Measurements from ENCODE around the gene NRG2. TPM values are rescaled to one million over a fixed set of nuclear protein-coding genes. Genes with fewer than 3 reads are reported as not detected.

Gene NRG2
- total RNA-seq, 1 donor from 2014 or later, result 0.07 TPM

DNA sequence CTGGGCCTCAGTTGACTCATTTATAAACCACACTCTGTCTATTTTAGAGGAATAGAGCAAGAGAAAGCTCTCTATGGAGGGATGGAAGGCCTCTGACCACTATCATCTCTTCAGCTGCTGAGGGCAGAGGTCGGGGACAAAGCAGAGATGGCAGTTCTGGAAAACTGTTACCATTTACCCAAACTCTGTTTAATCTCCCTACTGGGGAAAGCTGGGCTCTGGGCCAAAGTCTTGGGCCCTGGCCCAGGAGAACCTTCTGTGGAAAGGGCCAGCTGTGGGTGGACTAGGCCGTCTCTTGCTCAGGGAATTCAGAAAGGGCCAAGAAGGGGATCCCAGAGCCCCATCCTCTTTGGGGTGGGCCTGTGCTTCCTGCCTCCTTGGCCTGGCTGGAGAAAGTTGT is 147.5 kb downstream of the NRG2 start:
- H3K4me3 Mint-ChIP-seq, result no peak overlapping the region
- intact Hi-C loops (cut with micrococcal nuclease), result no loop called here
- POLR2A ChIA-PET, result no interaction called here
- H3K36me3 Mint-ChIP-seq (ENCODE audit: low read depth), result no peaks in the 10 kb centered on the region
- TF ChIP-seq CTCF (IDR thresholded peaks at IDR 0.05), result no peak
- H3K27me3 Mint-ChIP-seq, result peaks cover 26% of the 10 kb centered on the region
- DNase-seq (no peak), ATAC-seq (ENCODE audit: low read depth) (no peak)
- H3K4me1 Mint-ChIP-seq, result no peaks in the 10 kb centered on the region
- no peaks in the 10 kb centered on the region for H3K9me3 Mint-ChIP-seq
- no peak overlapping the region for H3K27ac Mint-ChIP-seq
- CTCF ChIA-PET, result no interaction called here

GRCh38 chr5:139895046-139895445 is 148.1 kb downstream of the NRG2 start:
- Mint-ChIP-seq H3K4me3 (no peak overlapping the region), H3K4me1 (no peaks in the 10 kb centered on the region), H3K27me3 (peaks cover 27% of the 10 kb centered on the region), H3K9me3 (no peaks in the 10 kb centered on the region), H3K36me3 (ENCODE audit: low read depth) (no peaks in the 10 kb centered on the region), H3K27ac (no peak overlapping the region)
- DNase-seq (no peak), ATAC-seq (ENCODE audit: low read depth) (no peak)
- ChIA-PET CTCF (no interaction called here), POLR2A (no interaction called here)
- intact Hi-C loops (cut with micrococcal nuclease), result no loop called here
- TF ChIP-seq CTCF (IDR thresholded peaks at IDR 0.05), result no peak

DNA sequence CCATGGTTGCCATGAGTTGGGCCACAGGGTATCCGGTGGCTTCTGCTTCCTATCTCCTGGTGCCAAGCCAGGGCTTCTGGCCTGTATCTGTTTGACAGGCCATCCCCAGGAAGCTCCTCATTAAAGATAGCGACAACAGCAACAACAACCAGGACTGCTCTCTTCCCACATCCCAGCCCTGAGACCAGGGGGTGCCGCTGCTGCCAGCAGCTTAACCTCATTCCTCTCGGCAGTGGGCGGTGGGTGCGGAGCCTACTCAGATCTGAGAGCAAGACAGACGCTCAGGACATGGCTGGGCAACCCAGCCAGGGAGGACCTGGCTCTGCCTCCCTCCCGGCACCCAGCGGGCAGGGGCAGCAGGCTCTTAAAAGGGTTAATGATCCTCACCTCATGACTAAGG is 149.2 kb downstream of the NRG2 start:
- no peak for DNase-seq
- Mint-ChIP-seq H3K36me3 (ENCODE audit: low read depth) (no peaks in the 10 kb centered on the region), H3K27ac (no peak overlapping the region), H3K4me3 (no peak overlapping the region), H3K27me3 (peaks cover 27% of the 10 kb centered on the region), H3K4me1 (no peaks in the 10 kb centered on the region), H3K9me3 (peaks cover 3% of the 10 kb centered on the region)
- no peak for ATAC-seq (ENCODE audit: low read depth)
- TF ChIP-seq CTCF (IDR thresholded peaks at IDR 0.05), result no peak
- ChIA-PET POLR2A (interaction anchor here (0.5 kb wide), 1 partner anchor 1442 kb away, joined by 3 read pairs; no protein-coding TSS in a partner anchor), CTCF (no interaction called here)
- intact Hi-C loops (cut with micrococcal nuclease), result no loop called here

- peaks cover 4% of the 10 kb centered on the region for H3K4me1 Mint-ChIP-seq
- ChIA-PET CTCF (interaction anchor here (1.4 kb wide), 1 partner anchor 102 kb away, joined by 3 read pairs; no protein-coding TSS in a partner anchor), POLR2A (no interaction called here)
- no peak for TF ChIP-seq CTCF (IDR thresholded peaks at IDR 0.05)
- no peak overlapping the region for H3K4me3 Mint-ChIP-seq
- H3K36me3 Mint-ChIP-seq (ENCODE audit: low read depth), result no peaks in the 10 kb centered on the region
- no peak overlapping the region for H3K27ac Mint-ChIP-seq
- no peak for DNase-seq
- peaks cover 36% of the 10 kb centered on the region for H3K27me3 Mint-ChIP-seq
- no peak for ATAC-seq (ENCODE audit: low read depth)
- H3K9me3 Mint-ChIP-seq, result peaks cover 3% of the 10 kb centered on the region
- intact Hi-C loops (cut with micrococcal nuclease), result no loop called here
Measured at GRCh38 chr5:139889410-139889809, 153.7 kb downstream of the NRG2 start.

- H3K4me1 Mint-ChIP-seq, result peaks cover 4% of the 10 kb centered on the region
- no peak overlapping the region for H3K4me3 Mint-ChIP-seq
- TF ChIP-seq CTCF (IDR thresholded peaks at IDR 0.05), result no peak
- no peak overlapping the region for H3K27ac Mint-ChIP-seq
- no peaks in the 10 kb centered on the region for H3K36me3 Mint-ChIP-seq (ENCODE audit: low read depth)
- POLR2A ChIA-PET, result no interaction called here
- peaks cover 3% of the 10 kb centered on the region for H3K9me3 Mint-ChIP-seq
- ATAC-seq (ENCODE audit: low read depth) (no peak), DNase-seq (no peak)
- H3K27me3 Mint-ChIP-seq, result peaks cover 36% of the 10 kb centered on the region
- intact Hi-C loops (cut with micrococcal nuclease), result no loop called here
- CTCF ChIA-PET, result no interaction called here
Measured at GRCh38 chr5:139888370-139888769, 154.7 kb downstream of the NRG2 start.

All from activated B cell treated with CpG ODN at 0.5 μM for 24 hours (primary cell).